IMR-90 (cell line): Measurements from ENCODE around the gene PHC2. TPM values are rescaled to one million over a fixed set of nuclear protein-coding genes. Genes with fewer than 3 reads are reported as not detected.

Experiments used
- ATAC-seq: fragments of 200-7000 bp; cut with Tn5 transposase; 2 replicates; pipeline ENCODE4 v1.9.1; 2020; ENCODE audit warnings: low read depth, mild to moderate bottlenecking, moderate library complexity
- BruUV-seq: library from RNA; stranded (reverse); fragments of 400-500 nt; replicated peaks from 2 replicates; lab custom pipeline; 2021; lab: Mats Ljungman, UMichigan
- CTCF ChIA-PET: fragments of 300-600 bp; formaldehyde crosslinking; extraction: SDS; loops from one replicate; lab custom pipeline; 2021; ENCODE audit warnings: antibody characterized with exemption; lab: Yijun Ruan, JAX
- POLR2A ChIA-PET: fragments of 300-600 bp; sonication (Branson Sonifier 250); formaldehyde crosslinking; loops from one replicate; lab custom pipeline; 2022; ENCODE audit warnings: antibody characterized with exemption; ENCODE audit not compliant: unreplicated experiment; lab: Charles Lee
- DNase-seq: peaks from one replicate; pipeline ENCODE4 v3.0.0; 2013
- H2AFZ ChIP-seq: replicated peaks from 2 replicates; pipeline ENCODE3; 2013; ENCODE audit warnings: low read length, mild to moderate bottlenecking; ENCODE audit not compliant: poor library complexity
- H2AK5ac ChIP-seq: 2 replicates; pipeline ENCODE4 v1.6.1; 2013; ENCODE audit warnings: low read depth, low read length, inconsistent platforms
- H2AK9ac ChIP-seq: replicated peaks from 2 replicates; pipeline ENCODE3; 2013; ENCODE audit warnings: mild to moderate bottlenecking, low read depth, low read length, moderate library complexity; ENCODE audit not compliant: poor library complexity
- H2BK120ac ChIP-seq: 2 replicates; pipeline ENCODE4 v1.6.1; 2013; ENCODE audit warnings: low read depth, low read length, inconsistent platforms
- H2BK15ac ChIP-seq: 3 replicates; pipeline ENCODE4 v1.6.1; 2013; ENCODE audit warnings: low read depth, low read length, inconsistent platforms
- H2BK20ac ChIP-seq: 2 replicates; pipeline ENCODE4 v1.6.1; 2013; ENCODE audit warnings: low read depth, mild to moderate bottlenecking, inconsistent platforms, low read length, moderate library complexity
- H2BK5ac ChIP-seq: 2 replicates; pipeline ENCODE4 v1.6.1; 2013; ENCODE audit warnings: mild to moderate bottlenecking, low read depth, low read length, inconsistent platforms; ENCODE audit not compliant: poor library complexity, severe bottlenecking
- H3K14ac ChIP-seq: replicated peaks from 2 replicates; pipeline ENCODE4 v1.6.1; 2013; ENCODE audit warnings: low read depth, low read length, inconsistent platforms
- H3K18ac ChIP-seq: 2 replicates; pipeline ENCODE4 v1.6.1; 2013; ENCODE audit warnings: low read depth, low read length, control low read depth
- H3K23ac ChIP-seq: 2 replicates; pipeline ENCODE4 v1.6.1; 2013; ENCODE audit warnings: low read depth, low read length, inconsistent platforms
- H3K27ac ChIP-seq: 2 replicates; pipeline ENCODE4 v1.5.1; 2013; ENCODE audit warnings: mild to moderate bottlenecking, control low read depth, low read length; ENCODE audit not compliant: insufficient read depth
- H3K27me3 ChIP-seq: 2 replicates; pipeline ENCODE4 v1.6.1; 2013; ENCODE audit warnings: low read length; ENCODE audit not compliant: control insufficient read depth, insufficient read depth
- H3K36me3 ChIP-seq: 2 replicates; pipeline ENCODE4 v1.6.1; 2013; ENCODE audit warnings: low read length, mixed read lengths; ENCODE audit not compliant: control insufficient read depth, insufficient read depth
- H3K4ac ChIP-seq: 2 replicates; pipeline ENCODE4 v1.6.1; 2013; ENCODE audit warnings: low read depth, low read length, inconsistent platforms
- H3K4me1 ChIP-seq: 2 replicates; pipeline ENCODE4 v1.6.1; 2013; ENCODE audit warnings: low read length, mixed read lengths; ENCODE audit not compliant: control insufficient read depth, insufficient read depth
- H3K4me2 ChIP-seq: 2 replicates; pipeline ENCODE4 v1.6.1; 2013; ENCODE audit warnings: low read depth, mild to moderate bottlenecking, control low read depth, low read length, moderate library complexity
- H3K4me3 ChIP-seq: 2 replicates; pipeline ENCODE4 v1.5.1; 2013; ENCODE audit warnings: low read depth, mild to moderate bottlenecking, control low read depth, low read length, moderate library complexity; ENCODE audit not compliant: insufficient read depth
- H3K56ac ChIP-seq: 2 replicates; pipeline ENCODE4 v1.6.1; 2013; ENCODE audit warnings: low read length, inconsistent platforms; ENCODE audit not compliant: insufficient read depth; ENCODE audit errors: extremely low read depth
- H3K79me1 ChIP-seq, 2 experiments: 2 replicates each; pipeline ENCODE4 v1.6.1; 2013; ENCODE audit warnings: low read length in 2 of 2, inconsistent platforms in 1 of 2, low read depth in 1 of 2
- H3K9ac ChIP-seq: 2 replicates; pipeline ENCODE4 v1.6.1; 2013; ENCODE audit warnings: low read depth, low read length, control low read depth
- H3K9me1 ChIP-seq: 2 replicates; pipeline ENCODE4 v1.6.1; 2013; ENCODE audit warnings: low read length, inconsistent platforms; ENCODE audit not compliant: insufficient read depth
- H3K9me3 ChIP-seq: 2 replicates; pipeline ENCODE4 v1.6.1; 2013; ENCODE audit warnings: low read length; ENCODE audit not compliant: control insufficient read depth, insufficient read depth
- H4K20me1 ChIP-seq: 2 replicates; pipeline ENCODE4 v1.6.1; 2013; ENCODE audit warnings: low read length, inconsistent platforms; ENCODE audit not compliant: insufficient read depth
- H4K5ac ChIP-seq: 2 replicates; pipeline ENCODE4 v1.6.1; 2013; ENCODE audit warnings: mild to moderate bottlenecking, low read depth, low read length, control low read depth
- H4K8ac ChIP-seq, 2 experiments: 2 replicates each; pipeline ENCODE4 v1.6.1; 2013; ENCODE audit warnings: low read depth in 2 of 2, low read length in 2 of 2, control low read depth in 1 of 2, inconsistent platforms in 1 of 2
- H4K91ac ChIP-seq: 2 replicates; pipeline ENCODE4 v1.6.1; 2013; ENCODE audit warnings: low read depth, low read length, inconsistent platforms; ENCODE audit not compliant: insufficient read depth
- BHLHE40 ChIP-seq: fragments of 150-350 bp; IDR thresholded peaks from 2 replicates; pipeline ENCODE4 v1.6.1; 2016; ENCODE audit warnings: mild to moderate bottlenecking, low read depth, low read length
- CEBPB ChIP-seq: IDR thresholded peaks from 2 replicates; pipeline ENCODE4 v1.6.1; 2012; ENCODE audit warnings: low read depth, low read length, improper control_type of control experiment
- CHD1 ChIP-seq: IDR thresholded peaks from 2 replicates; pipeline ENCODE4 v1.6.1; 2012; ENCODE audit warnings: low read depth, low read length, improper control_type of control experiment
- CTCF ChIP-seq: conservative IDR thresholded peaks from 2 replicates; pipeline ENCODE4 v1.5.1; 2012; ENCODE audit warnings: mild to moderate bottlenecking, low read depth, low read length, improper control_type of control experiment
- ELK1 ChIP-seq: fragments of 150-350 bp; IDR thresholded peaks from 2 replicates; pipeline ENCODE4 v1.6.1; 2016; ENCODE audit warnings: low read depth, mild to moderate bottlenecking, low read length, moderate library complexity, borderline replicate concordance
- FOS ChIP-seq: fragments of 150-350 bp; IDR thresholded peaks from 2 replicates; pipeline ENCODE4 v1.6.1; 2016; ENCODE audit warnings: low read depth, low read length
- MAFK ChIP-seq: IDR thresholded peaks from 2 replicates; pipeline ENCODE4 v1.6.1; 2012; ENCODE audit warnings: low read depth, low read length, improper control_type of control experiment
- MAZ ChIP-seq: IDR thresholded peaks from 2 replicates; pipeline ENCODE4 v1.6.1; 2012; ENCODE audit warnings: low read depth, mild to moderate bottlenecking, low read length, improper control_type of control experiment, moderate library complexity, borderline replicate concordance
- MXI1 ChIP-seq: IDR thresholded peaks from 2 replicates; pipeline ENCODE4 v1.6.1; 2012; ENCODE audit warnings: low read depth, mild to moderate bottlenecking, low read length, moderate library complexity, borderline replicate concordance
- NFE2L2 ChIP-seq: fragments of 150-350 bp; IDR thresholded peaks from 2 replicates; pipeline ENCODE4 v1.6.1; 2016; ENCODE audit warnings: low read depth, mild to moderate bottlenecking, low read length
- POLR2A ChIP-seq: IDR thresholded peaks from 2 replicates; pipeline ENCODE4 v1.6.1; 2012; ENCODE audit warnings: mild to moderate bottlenecking, low read depth, low read length
- RAD21 ChIP-seq: IDR thresholded peaks from 2 replicates; pipeline ENCODE4 v1.6.1; 2012; ENCODE audit warnings: low read length, improper control_type of control experiment
- RCOR1 ChIP-seq: IDR thresholded peaks from 2 replicates; pipeline ENCODE4 v1.6.1; 2012; ENCODE audit warnings: mild to moderate bottlenecking, low read length, improper control_type of control experiment; ENCODE audit not compliant: insufficient replicate concordance
- RFX5 ChIP-seq: IDR thresholded peaks from 2 replicates; pipeline ENCODE4 v1.8.0; 2012; ENCODE audit warnings: low read depth, mild to moderate bottlenecking, low read length, moderate library complexity
- SMC3 ChIP-seq: fragments of 150-350 bp; IDR thresholded peaks from 2 replicates; pipeline ENCODE4 v1.6.1; 2016; ENCODE audit warnings: low read depth, mild to moderate bottlenecking, antibody characterized with exemption, low read length, moderate library complexity
- WGBS, 2 experiments: methylation state at CpG; one replicate each; pipeline versions ENCODE4 v1.1.5 to v1.1.7; 2013; ENCODE audit warnings: missing lambda C conversion rate in 2 of 2; ENCODE audit not compliant: insufficient read length in 1 of 2; ENCODE audit errors: extremely low coverage in 2 of 2; 5-methylcytosine and 5-hydroxymethylcytosine counted together
- dilution Hi-C: fragments of 300-500 bp; cut with HindIII; formaldehyde crosslinking; loops from one replicate; pipeline ENCODE4 v1.14.3; 2018; ENCODE audit warnings: low sequenced_read_pairs; ENCODE audit not compliant: unreplicated experiment
- in situ Hi-C: fragments of 300-500 bp; cut with MboI; formaldehyde crosslinking; loops from 3 replicates; pipeline ENCODE4 v1.14.3; 2019; ENCODE audit warnings: low sequenced_read_pairs, inconsistent platforms, mixed read lengths
- intact Hi-C: fragments of 100-400 bp; cut with micrococcal nuclease; formaldehyde crosslinking; loops from 2 replicates; pipeline ENCODE4 v1.10.0; 2022
- polyA plus RNA-seq, 3 experiments: library from polyadenylated mRNA; depleted of rRNA; stranded (reverse); fragments of >200 nt; gene quantifications; 2 replicates each; pipeline ENCODE4 v1.2.3, GENCODE V29; 2012; ENCODE audit warnings: low replicate concordance in 1 of 3
- total RNA-seq: library from RNA; depleted of rRNA; stranded (reverse); fragments of >200 nt; gene quantifications from 2 replicates; pipeline ENCODE4 v1.2.3, GENCODE V29; 2012
- TF ChIP-seq, protein P1 (sequence below): fragments of 150-350 bp; IDR thresholded peaks from 2 replicates; pipeline ENCODE4 v1.6.1; 2017; ENCODE audit warnings: mild to moderate bottlenecking, antibody characterized with exemption, low read length, low read depth

Gene PHC2
- total and polyA plus RNA-seq, 2 of the 4 experiments (the other 2 are of a cell fraction): 46.4 to 98.1 TPM

DNA sequence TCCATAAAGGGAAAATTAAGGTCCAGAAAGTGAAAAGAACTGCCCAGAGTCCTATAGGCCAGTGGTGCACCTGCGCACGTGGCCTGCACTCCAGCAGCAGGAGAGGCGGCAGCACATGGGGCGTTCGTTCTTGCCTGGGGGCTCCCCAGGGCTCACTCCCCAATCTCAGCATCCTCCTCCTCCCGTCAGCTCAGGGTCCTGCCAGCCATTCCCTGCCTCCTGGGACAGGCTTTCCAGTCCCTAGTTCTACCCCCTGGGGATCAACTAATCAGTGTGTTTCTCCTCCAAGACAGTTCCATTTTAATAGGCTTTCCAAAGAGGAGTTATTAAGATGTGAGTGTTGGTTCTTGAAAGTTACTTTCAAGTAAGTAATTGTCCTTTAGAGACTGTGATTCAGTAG lies 108.8 kb downstream of the PHC2 start:
- Histone ChIP-seq H2AK9ac (no peak overlapping the region), H3K23ac (no peak overlapping the region), H3K79me1 (peaks cover 24 to 39% of the 10 kb centered on the region in 2 experiments), H3K4ac (no peak overlapping the region), H3K36me3 (peaks cover 52% of the 10 kb centered on the region), H2AK5ac (no peak overlapping the region), H3K18ac (no peak overlapping the region), H2BK120ac (no peak overlapping the region), H4K5ac (no peak overlapping the region), H2BK15ac (no peak overlapping the region), H4K91ac (no peak overlapping the region), H2BK5ac (no peak overlapping the region), H3K14ac (no peak overlapping the region), H3K4me3 (no peak overlapping the region), H3K27me3 (no peaks in the 10 kb centered on the region), H3K9me1 (0 out of 2 replicates have a peak, but pooled peaks cover 6% of the 10 kb centered on the region), H2BK20ac (no peak overlapping the region), H4K8ac (no peak overlapping the region), H3K9ac (no peak overlapping the region), H3K9me3 (no peaks in the 10 kb centered on the region), H3K27ac (no peak overlapping the region), H3K4me2 (no peak overlapping the region), H3K56ac (no peak overlapping the region), H2AFZ (no peak overlapping the region), H4K20me1 (peaks cover 46% of the 10 kb centered on the region), H3K4me1 (peaks cover 5% of the 10 kb centered on the region)
- POLR2A ChIA-PET: no interaction called here
- dilution Hi-C loops (no loop called here), in situ Hi-C loops (no loop called here), intact Hi-C loops (no loop called here)
- WGBS, 2 experiments: no CpG with 5 or more reads among the region's 6 CpGs
- CTCF ChIA-PET: no interaction called here
- TF ChIP-seq, protein P1, sequence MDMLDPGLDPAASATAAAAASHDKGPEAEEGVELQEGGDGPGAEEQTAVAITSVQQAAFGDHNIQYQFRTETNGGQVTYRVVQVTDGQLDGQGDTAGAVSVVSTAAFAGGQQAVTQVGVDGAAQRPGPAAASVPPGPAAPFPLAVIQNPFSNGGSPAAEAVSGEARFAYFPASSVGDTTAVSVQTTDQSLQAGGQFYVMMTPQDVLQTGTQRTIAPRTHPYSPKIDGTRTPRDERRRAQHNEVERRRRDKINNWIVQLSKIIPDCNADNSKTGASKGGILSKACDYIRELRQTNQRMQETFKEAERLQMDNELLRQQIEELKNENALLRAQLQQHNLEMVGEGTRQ: no peak
- TF ChIP-seq CEBPB (no peak), RCOR1 (no peak), FOS (no peak), CHD1 (no peak), NFE2L2 (no peak), RAD21 (no peak), ELK1 (no peak), SMC3 (no peak), MXI1 (no peak), BHLHE40 (no peak), POLR2A (no peak), MAZ (no peak), RFX5 (no peak), MAFK (no peak), CTCF (no peak)
- DNase-seq (no peak), ATAC-seq (no peak)
- BruUV-seq: no TSS peak
